Measurements from ENCODE around the gene MCU.

Gene MCU

GRCh38 chr10:72810976-72811375 lies 119.0 kb downstream of the MCU start:
- H3K9me3 ChIP-seq (ENCODE audit: insufficient read depth, low read depth, low read length): no peaks in the 10 kb centered on the region
- H3K4me3 ChIP-seq (ENCODE audit: low read length): no peak overlapping the region
- 76% methylated on average over 5 of the region's 5 CpGs for WGBS
- peaks cover 26% of the 10 kb centered on the region; the same call in 1 of the 2 replicates for H3K4me1 ChIP-seq (ENCODE audit: insufficient read depth, low read length)
- H3K36me3 ChIP-seq (ENCODE audit: insufficient read depth, low read length): no peaks in the 10 kb centered on the region
- H3K9ac ChIP-seq (ENCODE audit: low read depth, low read length): no peak overlapping the region
- H3K27me3 ChIP-seq (ENCODE audit: insufficient read depth, low read length): no peaks in the 10 kb centered on the region
- H3K27ac ChIP-seq (ENCODE audit: low read depth, low read length): no peak overlapping the region

GRCh38 chr10:72812415-72812752 lies 120.4 kb downstream of the MCU start:
- no peaks in the 10 kb centered on the region for H3K9me3 ChIP-seq (ENCODE audit: insufficient read depth, low read depth, low read length)
- WGBS: no CpG with 5 or more reads among the region's 1 CpG
- H3K27me3 ChIP-seq (ENCODE audit: insufficient read depth, low read length): no peaks in the 10 kb centered on the region
- no peak overlapping the region for H3K4me3 ChIP-seq (ENCODE audit: low read length)
- no peak overlapping the region for H3K27ac ChIP-seq (ENCODE audit: low read depth, low read length)
- H3K4me1 ChIP-seq (ENCODE audit: insufficient read depth, low read length): peaks cover 26% of the 10 kb centered on the region; the same call in 1 of the 2 replicates
- no peaks in the 10 kb centered on the region for H3K36me3 ChIP-seq (ENCODE audit: insufficient read depth, low read length)
- H3K9ac ChIP-seq (ENCODE audit: low read depth, low read length): no peak overlapping the region

GRCh38 chr10:72812753-72813430 lies 120.9 kb downstream of the MCU start:
- peaks cover 21% of the 10 kb centered on the region; the same call in 1 of the 2 replicates for H3K4me1 ChIP-seq (ENCODE audit: insufficient read depth, low read length)

GRCh38 chr10:72814099-72814790 lies 122.3 kb downstream of the MCU start:
- peaks cover 7% of the 10 kb centered on the region; the same call in 1 of the 2 replicates for H3K4me1 ChIP-seq (ENCODE audit: insufficient read depth, low read length)
- no peaks in the 10 kb centered on the region for H3K9me3 ChIP-seq (ENCODE audit: insufficient read depth, low read depth, low read length)
- no peak overlapping the region for H3K27ac ChIP-seq (ENCODE audit: low read depth, low read length)
- no peak overlapping the region for H3K9ac ChIP-seq (ENCODE audit: low read depth, low read length)
- H3K27me3 ChIP-seq (ENCODE audit: insufficient read depth, low read length): no peaks in the 10 kb centered on the region
- H3K36me3 ChIP-seq (ENCODE audit: insufficient read depth, low read length): no peaks in the 10 kb centered on the region
- H3K4me3 ChIP-seq (ENCODE audit: low read length): no peak overlapping the region
- WGBS: 46% methylated on average over 2 of the region's 2 CpGs

More at GRCh38 chr10:72812753-72813430, 120.9 kb downstream of the MCU start:
- H3K27me3 ChIP-seq (ENCODE audit: insufficient read depth, low read length): no peaks in the 10 kb centered on the region
- H3K9ac ChIP-seq (ENCODE audit: low read depth, low read length): no peak overlapping the region
- H3K36me3 ChIP-seq (ENCODE audit: insufficient read depth, low read length): no peaks in the 10 kb centered on the region
- 87% methylated on average over 4 of the region's 4 CpGs for WGBS
- H3K27ac ChIP-seq (ENCODE audit: low read depth, low read length): no peak overlapping the region
- no peaks in the 10 kb centered on the region for H3K9me3 ChIP-seq (ENCODE audit: insufficient read depth, low read depth, low read length)
- no peak overlapping the region for H3K4me3 ChIP-seq (ENCODE audit: low read length)

GRCh38 chr10:72816565-72816964 lies 124.6 kb downstream of the MCU start:
- WGBS: 88% methylated on average over 1 of the region's 1 CpG
- Histone ChIP-seq H3K4me1 (ENCODE audit: insufficient read depth, low read length) (no peaks in the 10 kb centered on the region), H3K27ac (ENCODE audit: low read depth, low read length) (no peak overlapping the region), H3K9me3 (ENCODE audit: insufficient read depth, low read depth, low read length) (no peaks in the 10 kb centered on the region), H3K4me3 (ENCODE audit: low read length) (no peak overlapping the region), H3K27me3 (ENCODE audit: insufficient read depth, low read length) (no peaks in the 10 kb centered on the region), H3K36me3 (ENCODE audit: insufficient read depth, low read length) (no peaks in the 10 kb centered on the region), H3K9ac (ENCODE audit: low read depth, low read length) (no peak overlapping the region)

- Histone ChIP-seq H3K27ac (ENCODE audit: low read depth, low read length) (no peak overlapping the region), H3K9ac (ENCODE audit: low read depth, low read length) (no peak overlapping the region)
- WGBS: 92% methylated on average over 2 of the region's 2 CpGs
Measured at GRCh38 chr10:72818076-72818475, 126.1 kb downstream of the MCU start.

DNA sequence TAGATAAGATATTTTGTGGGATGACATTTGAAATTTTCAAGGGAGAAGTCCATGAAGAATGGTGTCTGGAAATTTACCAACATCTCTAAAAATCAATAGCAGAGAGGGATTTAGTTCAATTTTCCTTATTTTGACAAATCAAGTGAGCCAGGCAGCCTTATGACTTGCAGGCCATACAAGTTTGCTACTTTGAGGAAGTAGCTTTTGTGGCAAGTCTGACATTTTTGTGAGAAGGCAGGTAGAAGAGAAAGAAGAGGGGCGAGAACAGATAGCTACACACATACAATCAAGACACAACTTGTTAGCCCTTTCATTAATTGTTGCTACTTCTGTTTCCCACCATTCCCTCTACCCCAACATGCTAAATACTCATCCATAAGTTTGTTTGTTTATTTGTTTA lies 127.1 kb downstream of the MCU start:
- no peak overlapping the region for H3K4me3 ChIP-seq (ENCODE audit: low read length)
- no peak overlapping the region for H3K27ac ChIP-seq (ENCODE audit: low read depth, low read length)
- H3K27me3 ChIP-seq (ENCODE audit: insufficient read depth, low read length): no peaks in the 10 kb centered on the region
- H3K4me1 ChIP-seq (ENCODE audit: insufficient read depth, low read length): no peaks in the 10 kb centered on the region
- H3K9me3 ChIP-seq (ENCODE audit: insufficient read depth, low read depth, low read length): no peaks in the 10 kb centered on the region
- no CpG with 5 or more reads among the region's 1 CpG for WGBS
- H3K9ac ChIP-seq (ENCODE audit: low read depth, low read length): no peak overlapping the region
- H3K36me3 ChIP-seq (ENCODE audit: insufficient read depth, low read length): no peaks in the 10 kb centered on the region

More at GRCh38 chr10:72818076-72818475, 126.1 kb downstream of the MCU start:
- H3K4me1 ChIP-seq (ENCODE audit: insufficient read depth, low read length): no peaks in the 10 kb centered on the region
- no peaks in the 10 kb centered on the region for H3K36me3 ChIP-seq (ENCODE audit: insufficient read depth, low read length)
- no peak overlapping the region for H3K4me3 ChIP-seq (ENCODE audit: low read length)
- H3K9me3 ChIP-seq (ENCODE audit: insufficient read depth, low read depth, low read length): no peaks in the 10 kb centered on the region
- no peaks in the 10 kb centered on the region for H3K27me3 ChIP-seq (ENCODE audit: insufficient read depth, low read length)

DNA sequence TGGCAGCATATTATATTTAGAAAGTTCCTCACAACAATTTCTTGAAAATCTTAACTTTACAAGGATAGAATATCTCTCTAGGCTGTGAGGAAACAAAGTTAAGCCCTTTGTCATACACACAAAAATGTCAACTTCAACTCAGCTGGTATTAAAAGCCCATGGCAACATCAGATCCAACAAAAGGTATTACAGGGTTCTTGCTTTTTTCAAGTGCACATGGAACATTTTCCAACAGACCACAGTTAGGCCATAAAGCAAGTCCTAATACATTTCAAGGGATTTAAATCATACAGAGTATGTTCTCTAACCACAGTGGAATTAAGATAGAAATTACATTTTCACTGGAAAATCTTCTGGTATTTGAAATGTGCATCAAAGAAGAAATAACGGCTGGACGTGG lies 129.7 kb downstream of the MCU start:
- Histone ChIP-seq H3K36me3 (ENCODE audit: insufficient read depth, low read length) (no peaks in the 10 kb centered on the region), H3K9ac (ENCODE audit: low read depth, low read length) (no peak overlapping the region), H3K9me3 (ENCODE audit: insufficient read depth, low read depth, low read length) (no peaks in the 10 kb centered on the region), H3K4me1 (ENCODE audit: insufficient read depth, low read length) (peaks cover 15% of the 10 kb centered on the region), H3K27me3 (ENCODE audit: insufficient read depth, low read length) (no peaks in the 10 kb centered on the region), H3K27ac (ENCODE audit: low read depth, low read length) (no peak overlapping the region), H3K4me3 (ENCODE audit: low read length) (no peak overlapping the region)
- 100% methylated on average over 2 of the region's 2 CpGs for WGBS

- WGBS: 98% methylated on average over 2 of the region's 4 CpGs
- H3K27ac ChIP-seq (ENCODE audit: low read depth, low read length): no peak overlapping the region
- H3K4me1 ChIP-seq (ENCODE audit: insufficient read depth, low read length): peaks cover 22% of the 10 kb centered on the region
- H3K9me3 ChIP-seq (ENCODE audit: insufficient read depth, low read depth, low read length): no peaks in the 10 kb centered on the region
- H3K36me3 ChIP-seq (ENCODE audit: insufficient read depth, low read length): no peaks in the 10 kb centered on the region
- no peak overlapping the region for H3K4me3 ChIP-seq (ENCODE audit: low read length)
- H3K9ac ChIP-seq (ENCODE audit: low read depth, low read length): no peak overlapping the region
- H3K27me3 ChIP-seq (ENCODE audit: insufficient read depth, low read length): no peaks in the 10 kb centered on the region
Measured at GRCh38 chr10:72822342-72822986, 130.5 kb downstream of the MCU start.

DNA sequence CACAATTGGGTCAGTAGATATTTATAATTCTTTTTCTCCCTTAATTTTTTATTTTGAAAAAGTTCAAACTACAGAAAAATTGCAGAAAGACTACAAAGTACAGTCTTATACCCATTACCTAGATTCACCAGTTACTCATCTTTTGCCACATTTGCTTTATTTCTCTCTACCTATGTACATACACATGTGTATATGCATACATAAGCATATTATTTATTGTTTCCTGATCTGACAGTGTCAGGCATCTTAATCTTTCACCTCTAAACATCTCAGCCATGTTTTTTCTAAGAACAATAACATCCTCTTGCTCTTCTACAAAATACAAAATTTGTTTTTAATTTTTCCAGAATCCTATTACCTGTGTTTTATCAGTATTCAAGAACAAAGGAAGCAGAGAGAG lies 133.2 kb downstream of the MCU start:
- Histone ChIP-seq H3K27me3 (ENCODE audit: insufficient read depth, low read length) (no peaks in the 10 kb centered on the region), H3K4me1 (ENCODE audit: insufficient read depth, low read length) (peaks cover 39% of the 10 kb centered on the region), H3K4me3 (ENCODE audit: low read length) (no peak overlapping the region), H3K9ac (ENCODE audit: low read depth, low read length) (no peak overlapping the region), H3K9me3 (ENCODE audit: insufficient read depth, low read depth, low read length) (no peaks in the 10 kb centered on the region), H3K27ac (ENCODE audit: low read depth, low read length) (no peak overlapping the region), H3K36me3 (ENCODE audit: insufficient read depth, low read length) (no peaks in the 10 kb centered on the region)

DNA sequence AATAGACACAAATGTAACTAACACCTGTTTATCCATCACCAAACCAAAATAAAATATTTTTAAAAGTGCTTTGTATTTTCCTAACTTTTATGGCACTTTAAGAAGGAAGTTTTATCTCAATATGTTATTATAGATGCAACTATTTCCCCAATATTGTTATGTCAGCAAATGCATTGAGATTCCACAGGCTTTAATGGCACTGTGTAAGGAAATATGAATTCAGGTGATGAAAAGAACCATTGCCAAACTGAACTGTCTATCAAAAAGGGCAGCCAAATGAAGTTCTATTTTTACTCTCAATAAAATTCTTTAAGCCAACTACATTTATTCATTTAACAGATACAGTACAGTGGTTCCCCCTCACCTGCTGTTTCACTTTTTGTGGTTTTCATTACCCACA lies 134.4 kb downstream of the MCU start:
- peaks cover 47% of the 10 kb centered on the region for H3K4me1 ChIP-seq (ENCODE audit: insufficient read depth, low read length)
- no peak overlapping the region for H3K27ac ChIP-seq (ENCODE audit: low read depth, low read length)
- H3K4me3 ChIP-seq (ENCODE audit: low read length): no peak overlapping the region
- H3K9me3 ChIP-seq (ENCODE audit: insufficient read depth, low read depth, low read length): no peaks in the 10 kb centered on the region
- H3K36me3 ChIP-seq (ENCODE audit: insufficient read depth, low read length): no peaks in the 10 kb centered on the region
- H3K27me3 ChIP-seq (ENCODE audit: insufficient read depth, low read length): no peaks in the 10 kb centered on the region
- H3K9ac ChIP-seq (ENCODE audit: low read depth, low read length): no peak overlapping the region
